ENCODE results near the gene CYBC1. TPM values are rescaled to one million over a fixed set of nuclear protein-coding genes. Genes with fewer than 3 reads are reported as not detected.
"Not testable (repeated sequence)": the region's sequence is repeated elsewhere in the genome, so short reads cannot be mapped to it uniquely, and the experiment has no call there.

Gene CYBC1
- total and polyA plus RNA-seq, 10 donors = 105 to 333 (median 284) TPM

DNA sequence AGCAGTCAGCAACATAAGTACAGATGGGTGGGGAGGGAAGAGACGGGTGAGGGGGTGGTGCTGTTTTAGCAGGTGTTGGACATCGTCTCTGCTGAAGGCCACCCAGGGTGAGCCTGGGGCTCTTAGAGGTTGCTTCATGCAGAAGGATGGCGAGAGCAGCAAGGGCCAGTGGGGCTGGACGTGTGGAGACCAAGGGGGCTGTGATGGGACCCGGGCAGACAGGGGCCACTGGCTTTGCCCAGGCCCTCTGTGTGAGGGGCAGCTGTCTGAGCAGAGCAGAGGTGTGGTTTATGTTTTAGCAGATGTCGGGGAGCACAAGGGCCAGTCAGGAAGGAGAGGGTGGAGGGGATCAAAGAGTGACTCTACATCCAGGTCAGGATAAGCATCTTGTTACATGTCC lies 12.8 kb upstream of the CYBC1 start:
- H3K9me3 ChIP-seq = no peaks in the 10 kb centered on the region
- DNase-seq = no peak
- WGBS, 5 donors = 78 to 94% (median 85%) methylated on average over 6 of the region's 6 CpGs
- peaks cover 10 to 63% (median 41%) of the 10 kb centered on the region in 6 donors for H3K4me1 ChIP-seq
- no peak for TF ChIP-seq POLR2A (IDR thresholded peaks at IDR 0.05)
- peak in 1 of 3 donors; percentile 51 for TF ChIP-seq POLR2AphosphoS5 (IDR thresholded peaks at IDR 0.05)
- no peak overlapping the region for H3K4me3 ChIP-seq
- peak overlapping the region in 6 of 8 donors; percentile 36 to 66 (median 49) for H3K27ac ChIP-seq
- intact Hi-C loops (cut with DNase I; ENCODE audit: low total_unique reads) = no loop called here
- H3K36me3 ChIP-seq = peaks cover 0 to 88% (median 79%) of the 10 kb centered on the region in 6 donors
- H3K27me3 ChIP-seq (replicated peaks in 1 of 7) = no peaks in the 10 kb centered on the region

DNA sequence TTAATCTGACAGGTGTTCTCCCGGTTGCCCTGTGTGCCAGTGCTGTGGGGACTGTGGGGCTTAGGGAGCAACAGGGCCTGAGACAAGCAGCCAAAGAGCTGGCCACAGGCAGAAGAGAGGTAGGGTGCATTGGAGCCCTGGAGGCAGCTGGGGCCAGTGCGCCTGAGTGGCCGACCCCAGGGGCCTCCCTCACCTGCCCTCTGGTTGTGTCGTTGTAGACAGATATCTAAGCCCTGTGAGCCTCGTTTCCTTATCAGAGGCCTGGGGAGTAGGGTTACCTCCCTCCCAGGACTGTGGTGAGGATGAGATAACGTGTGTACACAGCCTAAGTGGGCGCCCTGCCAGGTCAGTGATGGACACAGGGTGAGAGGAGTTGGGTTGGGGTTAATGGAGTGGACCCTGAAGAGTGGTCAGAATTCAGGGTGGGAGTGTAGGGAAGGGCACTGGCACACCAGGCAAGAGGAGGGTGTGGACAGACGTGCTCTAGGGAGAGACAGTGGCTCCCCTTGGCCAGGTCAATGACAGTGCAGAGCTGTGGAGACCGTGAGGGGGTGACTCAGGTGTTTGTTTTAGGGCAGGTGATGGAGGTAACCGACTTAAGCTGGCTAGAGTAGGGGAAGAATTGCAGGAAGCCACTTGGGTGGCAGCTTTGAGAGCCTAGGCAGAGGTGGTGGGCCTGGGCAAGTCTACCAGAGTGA lies 11.4 kb upstream of the CYBC1 start:
- DNase-seq = no peak
- intact Hi-C loops (cut with DNase I; ENCODE audit: low total_unique reads) = no loop called here
- Histone ChIP-seq H3K27ac (peak overlapping the region in 2 of 8 donors; percentile 31 to 38), H3K36me3 (peaks cover 0 to 74% (median 68%) of the 10 kb centered on the region in 6 donors), H3K9me3 (no peaks in the 10 kb centered on the region), H3K27me3 (replicated peaks in 1 of 7) (no peaks in the 10 kb centered on the region), H3K4me3 (no peak overlapping the region), H3K4me1 (peaks cover 17 to 72% (median 52%) of the 10 kb centered on the region in 6 donors)
- WGBS, 5 donors = 78 to 91% (median 87%) methylated on average over 10 of the region's 10 CpGs
- no peak for TF ChIP-seq CTCF (IDR thresholded peaks at IDR 0.05 in 8 of 11, conservative IDR thresholded peaks at IDR 0.05 in 3 of 11)
- TF ChIP-seq POLR2A (IDR thresholded peaks at IDR 0.05) = no peak
- TF ChIP-seq POLR2AphosphoS5 (IDR thresholded peaks at IDR 0.05) = peak in 1 of 3 donors; percentile 44

- 92 to 97% (median 95%) methylated on average over 9 of the region's 9 CpGs for WGBS, 5 donors
Observed at GRCh38 chr17:82459936-82460335, 9.4 kb upstream of the CYBC1 start.

GRCh38 chr17:82458885-82459424 lies 8.4 kb upstream of the CYBC1 start:
- Histone ChIP-seq H3K27me3 (replicated peaks in 1 of 7) (no peaks in the 10 kb centered on the region), H3K4me1 (peaks cover 21 to 81% (median 65%) of the 10 kb centered on the region in 6 donors), H3K27ac (peak overlapping the region; percentile 99 to 100 (median 100)), H3K9me3 (no peaks in the 10 kb centered on the region), H3K36me3 (peaks cover 0 to 43% (median 40%) of the 10 kb centered on the region in 6 donors), H3K4me3 (peak overlapping the region; percentile 75 to 100 (median 96))
- WGBS, 5 donors = 0 to 1% (median 0%) methylated on average over 8 to 62 of the region's 62 CpGs
- DNase-seq = no peak
- intact Hi-C loops (cut with DNase I; ENCODE audit: low total_unique reads) = no loop called here
- no peak for TF ChIP-seq CTCF (IDR thresholded peaks at IDR 0.05 in 8 of 11, conservative IDR thresholded peaks at IDR 0.05 in 3 of 11)
- peak in 1 of 3 donors; percentile 41 for TF ChIP-seq POLR2AphosphoS5 (IDR thresholded peaks at IDR 0.05)

More at GRCh38 chr17:82459936-82460335, 9.4 kb upstream of the CYBC1 start:
- H3K9me3 ChIP-seq; H3K27me3 ChIP-seq (replicated peaks in 1 of 7); DNase-seq; intact Hi-C loops (cut with DNase I; ENCODE audit: low total_unique reads): not testable (repeated sequence)
- peaks cover 0 to 53% (median 50%) of the 10 kb centered on the region in 6 donors for H3K36me3 ChIP-seq
- H3K27ac ChIP-seq = peak overlapping the region in 2 of 8 donors; percentile 99 to 100
- H3K4me3 ChIP-seq = peak overlapping the region in 6 of 8 donors; percentile 88 to 100 (median 98)
- peaks cover 21 to 91% (median 69%) of the 10 kb centered on the region in 6 donors for H3K4me1 ChIP-seq

Measured in spleen (tissue), 11 donors.